ENCODE measurements around the gene MORN1.

Gene MORN1

GRCh38 chr1:2380816-2381591, 10.3 kb downstream of the MORN1 start:
- Histone ChIP-seq H3K36me3 (ENCODE audit: control insufficient read depth, insufficient read depth, low read length) (no peaks in the 10 kb centered on the region), H3K4me1 (no peaks in the 10 kb centered on the region), H3K4me2 (ENCODE audit: low read length) (no peak overlapping the region), H3K9ac (no peak overlapping the region), H3K4me3 (ENCODE audit: low read depth, low read length) (no peak overlapping the region), H3K27me3 (ENCODE audit: control insufficient read depth, insufficient read depth, low read length) (no peaks in the 10 kb centered on the region), H3K27ac (no peak overlapping the region), H3K79me2 (no peaks in the 10 kb centered on the region), H2AFZ (no peak overlapping the region), H3K9me3 (ENCODE audit: control insufficient read depth, low read length) (no peaks in the 10 kb centered on the region)
- TF ChIP-seq CTCF (IDR thresholded peaks at IDR 0.05) = no peak

GRCh38 chr1:2379733-2380404, 11.5 kb downstream of the MORN1 start:
- Histone ChIP-seq H3K9ac (no peak overlapping the region), H3K36me3 (ENCODE audit: control insufficient read depth, insufficient read depth, low read length) (no peaks in the 10 kb centered on the region), H3K9me3 (ENCODE audit: control insufficient read depth, low read length) (no peaks in the 10 kb centered on the region), H3K27ac (no peak overlapping the region), H3K27me3 (ENCODE audit: control insufficient read depth, insufficient read depth, low read length) (no peaks in the 10 kb centered on the region), H3K4me1 (no peaks in the 10 kb centered on the region), H3K4me3 (ENCODE audit: low read depth, low read length) (no peak overlapping the region), H3K4me2 (ENCODE audit: low read length) (no peak overlapping the region), H3K79me2 (no peaks in the 10 kb centered on the region), H2AFZ (no peak overlapping the region)
- TF ChIP-seq CTCF (IDR thresholded peaks at IDR 0.05) = no peak

GRCh38 chr1:2378956-2379732, 12.2 kb downstream of the MORN1 start:
- Histone ChIP-seq H3K4me2 (ENCODE audit: low read length) (no peak overlapping the region), H3K9me3 (ENCODE audit: control insufficient read depth, low read length) (no peaks in the 10 kb centered on the region), H3K9ac (no peak overlapping the region), H3K79me2 (no peaks in the 10 kb centered on the region), H3K4me3 (ENCODE audit: low read depth, low read length) (no peak overlapping the region), H3K36me3 (ENCODE audit: control insufficient read depth, insufficient read depth, low read length) (no peaks in the 10 kb centered on the region), H3K27ac (no peak overlapping the region), H3K27me3 (ENCODE audit: control insufficient read depth, insufficient read depth, low read length) (no peaks in the 10 kb centered on the region), H3K4me1 (no peaks in the 10 kb centered on the region), H2AFZ (no peak overlapping the region)
- no peak for TF ChIP-seq CTCF (IDR thresholded peaks at IDR 0.05)

- H2AFZ ChIP-seq = no peak overlapping the region
- H3K27me3 ChIP-seq (ENCODE audit: control insufficient read depth, insufficient read depth, low read length) = no peaks in the 10 kb centered on the region
- TF ChIP-seq CTCF (IDR thresholded peaks at IDR 0.05) = no peak
- no peak overlapping the region for H3K4me2 ChIP-seq (ENCODE audit: low read length)
- H3K9me3 ChIP-seq (ENCODE audit: control insufficient read depth, low read length) = no peaks in the 10 kb centered on the region
- no peak overlapping the region for H3K27ac ChIP-seq
- H3K79me2 ChIP-seq = no peaks in the 10 kb centered on the region
- H3K36me3 ChIP-seq (ENCODE audit: control insufficient read depth, insufficient read depth, low read length) = no peaks in the 10 kb centered on the region
- H3K4me3 ChIP-seq (ENCODE audit: low read depth, low read length) = no peak overlapping the region
- H3K4me1 ChIP-seq = no peaks in the 10 kb centered on the region
- H3K9ac ChIP-seq = no peak overlapping the region
These were observed 12.9 kb downstream of the MORN1 start for GRCh38 chr1:2378441-2378851.

Data from parathyroid adenoma (tissue), 2 donors.